MCF 10A (cell line): ENCODE results near the gene NBEAL2. TPM values are rescaled to one million over a fixed set of nuclear protein-coding genes. Genes with fewer than 3 reads are reported as not detected.

Experiments used
- Bru-seq: library from RNA; stranded (reverse); fragments of 400-500 nt; gene quantifications from one replicate; lab custom pipeline; 2021; lab: Mats Ljungman, UMichigan
- BruChase-seq, 2 experiments: library from RNA; stranded (reverse); fragments of 400-500 nt; gene quantifications; one replicate each; lab custom pipeline; 2021; lab: Mats Ljungman, UMichigan
- BruUV-seq: library from RNA; stranded (reverse); fragments of 400-500 nt; replicated peaks from 2 replicates; lab custom pipeline; 2021; lab: Mats Ljungman, UMichigan
- CTCF ChIA-PET: fragments of 300-600 bp; sonication (Branson Sonifier 250); formaldehyde crosslinking; extraction: SDS; loops from one replicate; lab custom pipeline; 2021; ENCODE audit warnings: antibody characterized with exemption, inconsistent platforms; lab: Yijun Ruan, JAX
- POLR2A ChIA-PET: fragments of 300-600, 350-650 bp; sonication (Branson Sonifier 250); formaldehyde crosslinking; extraction: SDS; loops from one replicate; lab custom pipeline; 2020; ENCODE audit warnings: antibody characterized with exemption, inconsistent platforms; lab: Yijun Ruan, JAX
- DNase-seq: peaks from one replicate; pipeline ENCODE4 v3.0.0-alpha.2; 2018; ENCODE audit not compliant: unreplicated experiment
- H3K27ac Mint-ChIP-seq: one replicate; pipeline ENCODE4 v1.8.0; 2022; ENCODE audit warnings: mild to moderate bottlenecking, low read depth, mixed read lengths; ENCODE audit not compliant: unreplicated experiment
- H3K27me3 Mint-ChIP-seq: one replicate; pipeline ENCODE4 v1.8.0; 2022; ENCODE audit warnings: mixed read lengths; ENCODE audit not compliant: insufficient read depth, unreplicated experiment
- H3K36me3 Mint-ChIP-seq: one replicate; pipeline ENCODE4 v1.8.0; 2022; ENCODE audit warnings: mild to moderate bottlenecking, moderate library complexity, mixed read lengths; ENCODE audit not compliant: insufficient read depth, unreplicated experiment
- H3K4me1 Mint-ChIP-seq: one replicate; pipeline ENCODE4 v1.8.0; 2022; ENCODE audit warnings: mixed read lengths; ENCODE audit not compliant: insufficient read depth, unreplicated experiment
- H3K4me3 Mint-ChIP-seq: one replicate; pipeline ENCODE4 v1.8.0; 2022; ENCODE audit warnings: mild to moderate bottlenecking, moderate library complexity, mixed read lengths; ENCODE audit not compliant: unreplicated experiment
- H3K9me3 Mint-ChIP-seq: one replicate; pipeline ENCODE4 v1.8.0; 2022; ENCODE audit warnings: mixed read lengths; ENCODE audit not compliant: unreplicated experiment
- CTCF ChIP-seq: fragments of 200-600 bp; IDR thresholded peaks from one replicate; pipeline ENCODE4 v1.8.0; 2022; ENCODE audit warnings: antibody characterized with exemption, mild to moderate bottlenecking; ENCODE audit not compliant: unreplicated experiment
- intact Hi-C: fragments of 100-400 bp; cut with micrococcal nuclease; formaldehyde crosslinking; loops from 2 replicates; pipeline ENCODE4 v1.14.1; 2022
- long read RNA-seq: library from polyadenylated mRNA; stranded (forward); transcript quantifications from one replicate; pipeline ENCODE4 v2.0.0, GENCODE V29; 2022
- total RNA-seq: library from RNA; stranded (reverse); gene quantifications from 2 replicates; pipeline ENCODE4 v1.2.3, GENCODE V29; 2022

Gene NBEAL2, protein sequence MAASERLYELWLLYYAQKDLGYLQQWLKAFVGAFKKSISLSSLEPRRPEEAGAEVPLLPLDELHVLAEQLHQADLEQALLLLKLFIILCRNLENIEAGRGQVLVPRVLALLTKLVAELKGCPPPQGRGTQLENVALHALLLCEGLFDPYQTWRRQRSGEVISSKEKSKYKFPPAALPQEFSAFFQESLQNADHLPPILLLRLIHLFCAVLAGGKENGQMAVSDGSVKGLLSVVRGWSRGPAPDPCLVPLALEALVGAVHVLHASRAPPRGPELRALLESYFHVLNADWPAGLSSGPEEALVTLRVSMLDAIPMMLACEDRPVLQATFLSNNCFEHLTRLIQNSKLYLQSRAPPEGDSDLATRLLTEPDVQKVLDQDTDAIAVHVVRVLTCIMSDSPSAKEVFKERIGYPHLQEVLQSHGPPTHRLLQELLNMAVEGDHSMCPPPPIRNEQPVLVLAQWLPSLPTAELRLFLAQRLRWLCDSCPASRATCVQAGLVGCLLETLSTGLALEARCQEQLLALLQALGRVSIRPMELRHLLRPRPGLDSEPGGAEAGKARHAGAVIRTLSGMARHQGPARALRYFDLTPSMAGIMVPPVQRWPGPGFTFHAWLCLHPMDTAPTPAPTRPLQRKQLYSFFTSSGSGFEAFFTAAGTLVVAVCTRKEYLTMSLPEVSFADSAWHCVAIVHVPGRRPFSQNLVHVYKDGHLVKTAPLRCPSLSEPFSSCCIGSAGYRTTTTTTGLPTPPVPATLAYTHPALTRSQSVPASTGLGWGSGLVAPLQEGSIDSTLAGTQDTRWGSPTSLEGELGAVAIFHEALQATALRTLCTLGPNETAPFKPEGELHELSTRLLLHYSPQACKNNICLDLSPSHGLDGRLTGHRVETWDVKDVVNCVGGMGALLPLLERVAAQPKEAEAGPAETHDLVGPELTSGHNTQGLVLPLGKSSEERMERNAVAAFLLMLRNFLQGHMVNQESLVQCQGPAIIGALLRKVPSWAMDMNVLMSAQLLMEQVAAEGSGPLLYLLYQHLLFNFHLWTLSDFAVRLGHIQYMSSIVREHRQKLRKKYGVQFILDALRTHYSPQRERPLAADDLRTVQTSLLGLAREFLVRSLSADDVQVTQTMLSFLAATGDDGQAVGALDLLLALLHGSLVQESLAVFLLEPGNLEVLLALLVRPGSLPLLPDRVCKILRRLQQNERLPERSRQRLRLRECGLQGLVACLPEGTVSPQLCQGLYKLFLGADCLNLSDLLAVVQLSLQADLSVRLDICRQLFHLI (N-terminal part only)
- total RNA-seq (14.2 and 20.2 TPM in 2 replicates), Bru-seq, nascent RNA (percentile 39 among the genes with signal in this experiment), BruChase-seq, experiment 1, labeled RNA remaining after a 6-hour chase (percentile 59 among the genes with signal in this experiment), BruChase-seq, experiment 2, labeled RNA remaining after a 2-hour chase (percentile 45 among the genes with signal in this experiment)
- long read RNA-seq, partial matches to known transcripts, result 10 of 12 reads
- long read RNA-seq, other reads (novel, unspliced or antisense), result 2 of 12 reads

DNA sequence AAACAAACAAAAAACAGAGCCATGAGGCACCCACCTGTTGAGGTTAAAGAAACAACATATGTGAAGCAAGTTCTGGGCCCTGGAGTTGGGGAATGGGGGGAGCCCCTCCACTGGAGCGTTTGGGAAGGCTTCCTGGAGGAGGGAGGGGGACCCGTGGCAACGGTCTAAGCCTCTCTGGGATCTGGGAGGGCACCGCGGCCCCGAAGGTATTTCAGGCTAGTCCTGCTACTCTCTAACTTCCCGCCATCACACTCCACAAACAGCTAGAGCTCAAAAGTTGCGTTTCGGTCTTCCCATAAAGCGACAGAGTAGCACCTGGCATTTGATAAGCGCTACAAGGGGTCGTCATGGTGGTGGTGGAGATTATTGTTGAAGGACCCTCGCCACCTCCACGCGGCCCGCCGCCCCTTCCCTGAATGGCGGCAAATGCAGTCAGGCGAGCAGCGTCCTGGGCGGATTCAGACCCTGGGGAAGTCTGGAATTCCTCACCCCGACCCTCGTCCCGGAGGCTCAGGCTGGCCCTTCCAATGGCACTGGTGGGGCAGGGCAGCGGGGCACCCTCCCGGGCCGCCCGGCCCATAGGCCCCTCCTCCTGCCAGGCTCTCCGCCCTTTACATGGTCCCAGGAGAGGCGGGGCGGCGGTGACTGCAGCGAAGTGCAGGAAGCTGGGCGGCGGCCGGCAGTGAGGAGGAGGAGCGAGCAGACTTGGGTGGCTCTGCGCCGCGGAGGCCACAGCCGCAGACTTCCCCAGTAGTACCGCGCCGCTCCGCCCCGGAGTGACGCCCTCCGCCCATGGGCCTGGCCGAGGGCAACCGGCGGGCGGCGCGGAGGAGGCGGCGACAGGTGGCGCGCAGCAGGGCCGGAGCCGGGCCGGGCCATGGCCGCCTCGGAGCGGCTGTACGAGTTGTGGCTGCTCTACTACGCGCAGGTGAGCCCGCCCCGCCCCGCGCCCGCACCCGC is at the start of gene NBEAL2:
Gene NBEAL2 (plus strand): TSS at position 682 of the 960 bp plus-strand sequence. CDS start 196 bp downstream, at position 878.
- Mint-ChIP-seq H3K27ac (peak within 1 kb of the TSS; percentile 49), H3K27me3 (no peaks in the 10 kb centered on the region), H3K9me3 (no peaks in the 10 kb centered on the region), H3K4me1 (peaks cover 22% of the 10 kb centered on the region), H3K4me3 (peak within 1 kb of the TSS; percentile 76), H3K36me3 (peaks cover 27% of the 10 kb centered on the region)
- ChIA-PET POLR2A (interaction anchor here (0.7 to 3.5 kb wide), 14 partner anchors 9 to 1312 kb away, joined by 3 to 21 read pairs (median 4); partner anchors contain the start of genes ALS2CL and PTPN23), CTCF (interaction anchor here (0.6 to 2.0 kb wide), 2 partner anchors 44 to 442 kb away, joined by 3 to 8 read pairs; no protein-coding TSS in a partner anchor)
- intact Hi-C loops, result no loop called here
- no peak for TF ChIP-seq CTCF
- no TSS peak for BruUV-seq
- peak; percentile 93 for DNase-seq

DNA sequence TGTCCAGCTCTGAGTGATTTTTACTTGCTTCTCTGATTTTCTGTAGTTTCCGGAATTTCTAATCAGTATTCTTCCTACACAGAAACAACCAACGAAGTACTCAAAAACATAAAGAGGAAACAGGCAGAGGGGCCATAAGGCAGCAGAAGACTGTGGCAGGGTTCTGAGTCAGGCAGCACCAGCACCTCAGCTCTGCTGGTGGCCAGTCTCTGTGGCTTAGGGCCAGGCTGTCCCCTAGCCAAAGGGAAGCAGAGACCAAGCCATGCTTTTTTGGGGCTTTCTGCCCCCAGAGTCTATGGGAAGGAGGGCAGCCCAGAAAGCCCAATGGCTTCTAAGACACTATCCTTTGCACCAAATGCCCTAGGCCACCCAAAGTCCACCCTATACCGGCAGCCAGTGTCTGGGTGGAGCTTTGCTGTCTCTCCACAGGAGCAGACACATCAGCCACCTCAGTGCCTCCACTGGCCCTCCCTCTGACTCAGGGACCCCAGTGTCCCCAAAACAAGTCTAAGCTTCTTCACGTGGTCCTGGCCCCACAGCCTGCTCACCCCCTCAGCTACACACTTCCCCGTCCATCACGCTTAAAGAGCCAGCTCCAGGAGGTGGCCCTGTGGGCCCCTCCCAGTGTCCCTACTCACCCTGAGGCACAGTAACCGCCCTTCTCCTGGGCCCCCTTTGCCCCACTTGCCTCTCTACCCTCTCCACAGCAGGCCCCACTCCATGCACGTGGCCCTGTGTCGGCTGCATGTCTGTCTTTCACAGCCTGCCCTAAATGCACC is 49.1 kb upstream of the NBEAL2 start:
- Mint-ChIP-seq H3K27ac (peak overlapping the region; percentile 81), H3K36me3 (peaks cover 21% of the 10 kb centered on the region), H3K4me3 (no peak overlapping the region), H3K27me3 (no peaks in the 10 kb centered on the region), H3K4me1 (peaks cover 30% of the 10 kb centered on the region), H3K9me3 (no peaks in the 10 kb centered on the region)
- DNase-seq, result no peak
- intact Hi-C loops, result no loop called here
- CTCF ChIA-PET, result no interaction called here
- no peak for TF ChIP-seq CTCF
- POLR2A ChIA-PET, result interaction anchor here (0.9 to 3.4 kb wide), 2 partner anchors 45 to 49 kb away, joined by 3 to 9 read pairs; partner anchors contain the start of gene NBEAL2
- no TSS peak for BruUV-seq

- no peaks in the 10 kb centered on the region for H3K27me3 Mint-ChIP-seq
- BruUV-seq, result no TSS peak
- H3K36me3 Mint-ChIP-seq, result peaks cover 17% of the 10 kb centered on the region
- intact Hi-C loops, result no loop called here
- H3K4me1 Mint-ChIP-seq, result peaks cover 35% of the 10 kb centered on the region
- no peak overlapping the region for H3K4me3 Mint-ChIP-seq
- peak overlapping the region; percentile 81 for H3K27ac Mint-ChIP-seq
- no peaks in the 10 kb centered on the region for H3K9me3 Mint-ChIP-seq
- CTCF ChIA-PET, result no interaction called here
- POLR2A ChIA-PET, result interaction anchor here (0.9 to 3.4 kb wide), 2 partner anchors 44 to 49 kb away, joined by 3 to 9 read pairs; partner anchors contain the start of gene NBEAL2
- TF ChIP-seq CTCF, result no peak
- no peak for DNase-seq
Observed at GRCh38 chr3:46930945-46931403, 48.5 kb upstream of the NBEAL2 start.
